Thoracic aorta (tissue), 2 donors: ENCODE measurements around the gene LIME1. TPM values are rescaled to one million over a fixed set of nuclear protein-coding genes. Genes with fewer than 3 reads are reported as not detected.
A peak's percentile ranks its signal among the peaks of the same experiment; 100 is the strongest.

Experiments
- ATAC-seq: fragments of 150-250 bp; one replicate; pipeline ENCODE4 v1.8.0; 2017; ENCODE audit warnings: low read depth; ENCODE audit not compliant: insufficient number of reproducible peaks, low FRiP score
- DNase-seq: peaks from one replicate; pipeline ENCODE4 v3.0.0-alpha.2; 2020; ENCODE audit warnings: low spot score
- H3K27ac ChIP-seq, 2 donors: fragments of 200-600 bp; sonication (generic); 1 replicate in 1 of 2; 2 replicates in 1 of 2; pipeline ENCODE4 v1.5.1; 2016; ENCODE audit warnings: mild to moderate bottlenecking in 2 of 2, moderate library complexity in 2 of 2
- H3K27me3 ChIP-seq: fragments of 200-600 bp; sonication (generic); replicated peaks from 2 replicates; pipeline ENCODE4 v1.6.0; 2016; ENCODE audit warnings: mild to moderate bottlenecking; ENCODE audit not compliant: insufficient read depth
- H3K36me3 ChIP-seq: fragments of 200-600 bp; sonication (generic); one replicate; pipeline ENCODE4 v1.5.1; 2016
- H3K4me1 ChIP-seq, 2 donors: fragments of 200-600 bp; sonication (generic); 1 replicate in 1 of 2; 2 replicates in 1 of 2; pipeline versions ENCODE4 v1.5.1 to v1.6.0; 2016; ENCODE audit warnings: low read depth in 2 of 2, mild to moderate bottlenecking in 1 of 2; ENCODE audit not compliant: control insufficient read depth in 1 of 2
- H3K4me3 ChIP-seq: fragments of 200-600 bp; sonication (generic); 2 replicates; pipeline ENCODE4 v1.5.1; 2016; ENCODE audit warnings: mild to moderate bottlenecking
- H3K9me3 ChIP-seq: fragments of 200-600 bp; sonication (generic); 2 replicates; pipeline ENCODE4 v1.5.1; 2016
- total RNA-seq, 2 donors: library from RNA; depleted of rRNA; stranded (reverse); fragments of >200 nt; gene quantifications; one replicate each; pipeline versions ENCODE4 v1.1.0 to v1.2.3, GENCODE V29; 2016
- TF ChIP-seq, protein P1 (sequence below): fragments of 200-600 bp; sonication (generic); IDR thresholded peaks from one replicate; pipeline ENCODE4 v1.5.1; 2019; ENCODE audit warnings: antibody characterized with exemption

The LIME1 gene
- total RNA-seq, 2 donors from 2014 or later = 15.6 to 26.5 TPM

DNA sequence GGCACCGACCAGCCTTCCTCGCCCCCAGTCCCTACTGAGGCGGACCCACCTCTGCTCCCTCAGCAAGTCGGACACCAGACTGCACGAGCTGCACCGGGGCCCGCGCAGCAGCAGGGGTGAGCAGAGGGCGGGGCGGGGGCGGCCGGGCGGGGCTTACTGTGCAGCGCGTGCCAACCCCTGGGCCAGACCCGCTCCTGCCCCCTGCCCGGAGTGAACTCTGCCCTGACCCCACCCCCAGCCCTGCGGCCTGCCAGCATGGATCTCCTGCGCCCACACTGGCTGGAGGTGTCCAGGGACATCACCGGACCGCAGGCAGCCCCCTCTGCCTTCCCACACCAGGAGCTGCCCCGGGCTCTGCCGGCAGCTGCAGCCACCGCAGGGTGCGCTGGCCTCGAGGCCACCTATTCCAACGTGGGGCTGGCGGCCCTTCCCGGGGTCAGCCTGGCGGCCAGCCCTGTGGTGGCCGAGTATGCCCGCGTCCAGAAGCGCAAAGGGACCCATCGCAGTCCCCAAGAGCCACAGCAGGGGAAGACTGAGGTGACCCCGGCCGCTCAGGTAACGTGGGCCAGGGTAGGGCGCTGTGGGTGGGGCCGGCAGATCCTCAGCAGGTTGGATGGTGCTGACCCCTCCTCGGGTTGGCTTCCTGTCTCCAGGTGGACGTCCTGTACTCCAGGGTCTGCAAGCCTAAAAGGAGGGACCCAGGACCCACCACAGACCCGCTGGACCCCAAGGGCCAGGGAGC lies 1.7 kb downstream of the LIME1 start:
- TF ChIP-seq, protein P1, sequence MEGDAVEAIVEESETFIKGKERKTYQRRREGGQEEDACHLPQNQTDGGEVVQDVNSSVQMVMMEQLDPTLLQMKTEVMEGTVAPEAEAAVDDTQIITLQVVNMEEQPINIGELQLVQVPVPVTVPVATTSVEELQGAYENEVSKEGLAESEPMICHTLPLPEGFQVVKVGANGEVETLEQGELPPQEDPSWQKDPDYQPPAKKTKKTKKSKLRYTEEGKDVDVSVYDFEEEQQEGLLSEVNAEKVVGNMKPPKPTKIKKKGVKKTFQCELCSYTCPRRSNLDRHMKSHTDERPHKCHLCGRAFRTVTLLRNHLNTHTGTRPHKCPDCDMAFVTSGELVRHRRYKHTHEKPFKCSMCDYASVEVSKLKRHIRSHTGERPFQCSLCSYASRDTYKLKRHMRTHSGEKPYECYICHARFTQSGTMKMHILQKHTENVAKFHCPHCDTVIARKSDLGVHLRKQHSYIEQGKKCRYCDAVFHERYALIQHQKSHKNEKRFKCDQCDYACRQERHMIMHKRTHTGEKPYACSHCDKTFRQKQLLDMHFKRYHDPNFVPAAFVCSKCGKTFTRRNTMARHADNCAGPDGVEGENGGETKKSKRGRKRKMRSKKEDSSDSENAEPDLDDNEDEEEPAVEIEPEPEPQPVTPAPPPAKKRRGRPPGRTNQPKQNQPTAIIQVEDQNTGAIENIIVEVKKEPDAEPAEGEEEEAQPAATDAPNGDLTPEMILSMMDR = no peak
- Histone ChIP-seq H3K4me3 (peak overlapping the region; percentile 89), H3K4me1 (peaks cover 17 to 24% of the 10 kb centered on the region in 2 donors), H3K27ac (peak overlapping the region in 1 of 2 donors; percentile 89), H3K36me3 (peaks cover 43% of the 10 kb centered on the region), H3K27me3 (no peaks in the 10 kb centered on the region), H3K9me3 (no peaks in the 10 kb centered on the region)
- no peak for DNase-seq
- ATAC-seq = no peak

DNA sequence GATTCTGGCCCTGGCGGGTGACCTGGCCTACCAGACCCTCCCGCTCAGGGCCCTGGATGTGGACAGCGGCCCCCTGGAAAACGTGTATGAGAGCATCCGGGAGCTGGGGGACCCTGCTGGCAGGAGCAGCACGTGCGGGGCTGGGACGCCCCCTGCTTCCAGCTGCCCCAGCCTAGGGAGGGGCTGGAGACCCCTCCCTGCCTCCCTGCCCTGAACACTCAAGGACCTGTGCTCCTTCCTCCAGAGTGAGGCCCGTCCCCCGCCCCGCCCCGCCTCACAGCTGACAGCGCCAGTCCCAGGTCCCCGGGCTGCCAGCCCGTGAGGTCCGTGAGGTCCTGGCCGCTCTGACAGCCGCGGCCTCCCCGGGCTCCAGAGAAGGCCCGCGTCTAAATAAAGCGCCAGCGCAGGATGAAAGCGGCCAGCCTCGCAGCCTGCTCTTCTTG lies 2.2 kb downstream of the LIME1 start:
- peaks cover 17 to 24% of the 10 kb centered on the region in 2 donors for H3K4me1 ChIP-seq
- no peaks in the 10 kb centered on the region for H3K27me3 ChIP-seq
- H3K36me3 ChIP-seq = peaks cover 44% of the 10 kb centered on the region
- ATAC-seq = no peak
- peak overlapping the region; percentile 89 for H3K4me3 ChIP-seq
- peak overlapping the region; percentile 81 to 89 for H3K27ac ChIP-seq
- DNase-seq = no peak
- TF ChIP-seq, protein P1 = no peak
- no peaks in the 10 kb centered on the region for H3K9me3 ChIP-seq

DNA sequence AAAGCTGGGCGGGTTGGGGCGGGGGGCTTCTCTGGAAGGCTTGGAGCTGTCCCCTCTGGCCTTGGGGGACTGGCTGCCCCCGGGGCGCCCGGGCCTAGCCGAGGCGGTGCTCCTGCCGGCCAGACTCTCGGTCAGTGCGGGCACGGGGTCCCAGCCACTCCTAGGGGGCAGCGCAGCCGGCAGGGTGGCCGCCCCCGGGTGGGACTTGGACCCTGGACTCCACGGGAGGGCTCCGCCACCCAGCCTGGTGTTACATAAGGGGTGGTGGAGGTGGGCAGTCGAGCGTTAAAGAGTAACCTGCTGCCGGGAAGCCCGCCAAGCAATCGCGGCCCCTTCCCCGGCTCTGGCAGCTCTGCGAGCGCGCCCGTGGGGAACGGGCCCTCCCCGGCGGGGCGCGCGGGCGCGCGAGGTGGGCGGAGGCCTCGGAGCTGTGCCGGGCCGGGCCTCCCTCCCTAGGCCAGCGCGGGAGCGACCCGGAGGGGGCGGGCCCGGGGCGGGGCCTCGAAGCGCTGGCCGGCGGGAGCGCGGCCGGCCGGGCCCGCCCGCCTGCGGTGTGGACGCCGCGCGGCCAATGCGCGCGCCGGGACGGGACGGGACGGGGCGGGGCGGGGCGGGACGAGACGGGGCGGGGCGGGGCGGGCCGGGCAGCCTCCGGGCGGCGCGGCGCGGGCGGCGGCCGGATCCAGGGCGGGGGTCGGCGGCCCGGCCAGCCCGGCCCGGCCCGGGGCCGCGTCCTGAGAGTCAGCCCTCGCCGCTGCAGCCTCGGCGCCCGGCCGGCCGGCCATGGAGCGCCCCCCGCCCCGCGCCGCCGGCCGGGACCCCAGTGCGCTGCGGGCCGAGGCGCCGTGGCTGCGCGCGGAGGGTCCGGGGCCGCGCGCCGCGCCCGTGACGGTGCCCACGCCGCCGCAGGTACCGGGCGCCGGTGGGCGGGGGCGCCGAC lies 2.9 kb downstream of the LIME1 start, which contains the start of gene SLC2A4RG:
TSS of gene SLC2A4RG (plus strand) at position 647 of the 940 bp plus-strand sequence. CDS start at position 784, 137 bp downstream.
- Histone ChIP-seq H3K9me3 (no peaks in the 10 kb centered on the region), H3K36me3 (peaks cover 40% of the 10 kb centered on the region), H3K27ac (peak within 1 kb of the TSS; percentile 81 to 89), H3K4me1 (peaks cover 17 to 24% of the 10 kb centered on the region in 2 donors), H3K4me3 (peak within 1 kb of the TSS; percentile 89), H3K27me3 (no peaks in the 10 kb centered on the region)
- DNase-seq (no peak), ATAC-seq (peak; percentile 56)
- TF ChIP-seq, protein P1 = no peak

DNA sequence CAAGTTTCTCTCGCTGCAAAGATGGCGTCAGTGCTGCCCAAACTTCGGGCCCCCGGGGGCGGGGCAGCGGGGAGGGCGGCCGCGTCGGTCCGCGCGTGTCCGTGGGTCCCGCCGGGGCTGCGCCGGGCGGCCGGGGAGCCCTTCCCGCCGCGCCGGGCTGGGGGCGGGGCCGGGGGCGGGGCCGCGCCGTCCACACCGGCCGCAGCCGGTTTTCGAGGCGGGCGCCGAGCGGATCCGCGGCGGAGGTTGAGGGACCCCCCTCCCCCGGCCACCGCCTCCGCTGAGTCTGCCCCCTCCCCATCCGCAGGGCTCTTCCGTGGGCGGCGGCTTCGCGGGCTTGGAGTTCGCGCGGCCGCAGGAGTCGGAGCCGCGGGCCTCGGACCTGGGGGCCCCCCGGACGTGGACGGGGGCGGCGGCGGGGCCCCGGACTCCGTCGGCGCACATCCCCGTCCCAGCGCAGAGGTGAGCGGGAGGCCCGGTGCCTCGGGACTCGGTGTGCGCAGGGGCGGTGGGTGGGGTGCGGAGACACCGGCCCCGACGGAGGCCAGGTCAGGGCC lies 3.7 kb downstream of the LIME1 start:
- H3K4me3 ChIP-seq = peak overlapping the region; percentile 87
- no peaks in the 10 kb centered on the region for H3K9me3 ChIP-seq
- H3K27me3 ChIP-seq = no peaks in the 10 kb centered on the region
- ATAC-seq (no peak), DNase-seq (no peak)
- TF ChIP-seq, protein P1 = no peak
- peaks cover 32% of the 10 kb centered on the region for H3K36me3 ChIP-seq
- peaks cover 17 to 26% of the 10 kb centered on the region in 2 donors for H3K4me1 ChIP-seq
- H3K27ac ChIP-seq = peak overlapping the region; percentile 79 to 82
